Measurements from ENCODE around the gene RAB3C.
"Not testable (repeated sequence)": the region's sequence is repeated elsewhere in the genome, so short reads cannot be mapped to it uniquely, and the experiment has no call there.

Gene RAB3C

DNA sequence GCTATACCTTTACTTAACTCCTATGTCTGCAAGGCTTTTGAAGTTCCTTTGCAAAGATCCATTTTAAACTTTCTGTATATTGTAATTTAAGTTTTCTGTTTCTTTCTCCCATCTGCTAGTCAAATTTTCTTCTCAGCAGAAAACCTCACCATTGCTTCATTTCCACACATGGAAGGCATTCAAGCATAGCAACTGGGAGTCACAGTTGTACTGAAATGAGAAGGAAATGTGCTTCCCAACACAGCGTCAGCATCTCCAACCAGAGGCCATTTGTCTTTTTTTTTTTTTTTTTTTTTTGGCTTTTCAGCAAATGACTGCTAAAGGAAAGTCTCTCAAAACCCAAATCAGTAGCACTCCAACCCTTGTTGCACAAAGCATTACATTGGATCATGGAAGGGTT lies 92.5 kb downstream of the RAB3C start:
- no peak for DNase-seq (ENCODE audit: low read depth in 2 of 2)

DNA sequence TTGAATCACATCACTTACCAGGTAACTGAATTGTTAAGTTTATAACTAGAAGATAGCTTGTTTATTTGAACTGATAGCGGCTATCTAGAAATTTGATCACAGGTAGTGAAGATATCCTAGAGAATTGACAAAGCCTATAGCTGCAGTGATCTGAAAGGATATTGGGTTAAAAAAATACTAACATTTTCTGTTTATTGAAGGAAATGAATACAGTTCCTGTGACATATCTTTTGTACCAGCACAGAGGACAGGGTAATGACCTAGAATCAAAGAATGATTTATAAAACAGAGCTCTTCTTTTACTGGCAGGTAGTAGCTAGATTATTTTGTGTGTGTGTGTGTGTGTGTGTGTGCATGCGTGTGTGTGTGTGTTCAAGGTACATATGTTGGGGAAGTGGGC lies 94.8 kb downstream of the RAB3C start:
- no peak for DNase-seq (ENCODE audit: low read depth in 2 of 2)

DNA sequence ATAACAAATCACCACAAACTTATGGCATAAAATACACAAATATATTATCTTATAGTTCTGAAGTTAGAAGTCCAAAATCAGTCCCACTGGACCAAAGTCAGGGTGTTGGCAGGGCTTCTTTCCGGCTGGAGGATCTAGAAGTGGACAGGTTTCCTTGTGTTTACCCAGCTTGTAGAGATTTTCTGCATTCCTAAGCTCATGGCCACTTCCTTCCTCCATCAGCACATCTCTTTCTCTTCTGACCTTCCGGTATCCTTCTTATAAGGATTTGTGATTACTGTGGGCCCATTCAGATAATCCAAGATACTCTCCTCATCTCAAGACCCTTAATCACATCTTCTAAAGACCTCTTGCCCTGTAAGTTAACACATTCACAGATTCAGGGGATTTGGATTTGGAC lies 97.6 kb downstream of the RAB3C start:
- no peak for DNase-seq (ENCODE audit: low read depth in 2 of 2)

DNA sequence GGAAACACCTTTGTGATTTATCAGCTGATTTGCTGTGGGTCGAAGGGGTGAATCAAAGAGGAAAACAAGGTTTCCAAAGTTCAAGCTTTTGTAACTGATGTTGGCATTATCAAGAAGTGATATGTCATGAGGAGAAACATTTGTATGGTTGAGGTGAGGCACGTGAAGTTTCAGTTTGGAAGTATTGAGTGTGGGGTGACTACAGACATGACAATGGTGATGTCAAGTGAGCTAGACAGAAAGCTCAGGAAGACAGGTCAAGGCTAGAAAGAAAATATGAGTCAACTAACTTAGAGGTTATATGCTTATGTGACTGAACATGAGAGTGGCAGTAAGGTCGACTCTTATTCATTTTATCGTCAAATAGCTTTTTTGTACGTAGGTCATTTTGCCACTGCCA lies 99.1 kb downstream of the RAB3C start:
- no peak for DNase-seq (ENCODE audit: low read depth in 2 of 2)

DNA sequence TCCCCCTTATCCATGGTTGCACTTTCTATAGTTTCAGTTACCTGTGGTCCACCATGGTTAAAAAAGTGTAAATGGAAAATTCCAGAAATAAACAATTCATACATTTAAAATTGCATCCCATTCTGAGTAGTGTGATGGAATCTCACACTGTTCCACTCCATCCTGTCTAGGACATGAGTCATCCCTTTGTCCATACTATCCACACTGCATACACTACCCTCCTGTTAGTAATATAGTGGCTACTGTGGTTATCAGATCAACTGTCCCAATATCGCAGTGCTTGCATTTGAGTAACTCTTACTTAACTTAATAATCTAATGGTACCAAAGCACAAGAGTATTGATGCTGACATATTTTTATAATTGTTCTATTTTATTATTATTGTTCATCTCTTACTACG lies 100.7 kb downstream of the RAB3C start:
- no peak for DNase-seq (ENCODE audit: low read depth in 2 of 2)

DNA sequence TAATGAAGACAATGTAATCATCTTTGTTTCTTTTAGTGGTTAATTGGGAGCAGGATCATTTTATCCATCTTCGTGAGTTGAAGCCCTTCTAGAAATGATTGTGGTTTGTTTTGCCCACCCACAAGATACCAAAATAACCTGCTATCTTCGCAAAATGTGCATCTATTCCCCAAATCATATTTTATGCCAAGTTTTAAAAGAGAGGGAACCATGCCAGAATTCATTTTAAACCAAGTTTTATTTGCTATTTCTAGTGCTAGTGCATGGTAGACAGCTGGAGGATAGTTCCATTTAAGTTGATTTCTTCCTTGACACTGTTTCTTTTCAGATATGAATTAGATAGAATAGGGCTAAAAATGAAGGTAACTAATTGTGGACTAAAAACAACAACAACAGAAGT lies 104.2 kb downstream of the RAB3C start:
- DNase-seq (ENCODE audit: low read depth in 2 of 2), result no peak

DNA sequence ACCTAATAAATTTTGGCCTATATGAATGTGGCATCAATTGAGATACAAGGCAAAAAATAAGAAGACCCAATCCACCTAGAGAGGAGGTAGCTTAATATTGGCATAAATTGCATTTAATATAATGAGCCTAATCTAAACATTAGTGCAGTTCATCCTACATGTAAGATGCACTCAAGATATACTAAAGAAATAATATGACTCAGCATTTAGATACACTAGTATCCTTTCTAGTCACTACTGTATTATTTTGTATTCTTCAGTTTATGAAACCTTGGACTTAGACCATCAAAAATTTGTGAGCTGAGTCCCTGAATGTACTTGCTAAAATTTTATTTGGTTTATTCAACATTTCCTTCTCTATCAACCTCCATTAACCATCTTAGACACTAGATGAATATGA lies 104.7 kb downstream of the RAB3C start:
- DNase-seq (ENCODE audit: low read depth in 2 of 2), result no peak

DNA sequence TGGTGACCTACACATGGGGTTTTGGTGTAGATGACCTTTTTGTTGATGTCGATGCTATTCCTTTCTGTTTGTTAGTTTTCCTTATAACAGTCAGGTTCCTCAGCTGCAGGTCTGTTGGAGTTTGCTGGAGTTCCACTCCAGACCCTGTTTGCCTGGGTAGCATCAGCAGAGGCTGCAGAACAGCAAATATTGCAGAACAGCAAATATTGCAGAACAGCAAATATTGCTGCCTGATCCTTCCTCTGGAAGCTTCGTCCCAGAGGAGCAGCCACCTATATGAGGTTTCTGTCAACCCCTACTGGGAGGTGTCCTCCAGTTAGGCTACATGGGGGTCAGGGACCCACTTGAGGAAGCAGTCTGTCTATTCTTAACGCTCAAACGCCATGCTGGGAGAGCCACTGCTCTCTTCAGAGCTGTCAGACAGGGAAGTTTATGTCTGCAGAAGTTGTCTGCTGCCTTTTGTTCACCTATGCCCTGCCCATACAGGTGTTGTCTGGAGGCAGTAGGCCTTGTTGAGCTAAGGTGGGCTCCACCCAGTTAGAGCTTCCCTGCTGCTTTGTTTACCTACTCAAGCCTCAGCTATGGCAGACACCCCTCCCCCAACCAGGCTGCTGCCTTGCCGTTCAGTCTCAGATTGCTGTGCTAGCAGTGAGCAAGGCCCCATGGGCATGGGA lies 116.3 kb downstream of the RAB3C start:
- not testable (repeated sequence) for DNase-seq (ENCODE audit: low read depth in 2 of 2)

DNA sequence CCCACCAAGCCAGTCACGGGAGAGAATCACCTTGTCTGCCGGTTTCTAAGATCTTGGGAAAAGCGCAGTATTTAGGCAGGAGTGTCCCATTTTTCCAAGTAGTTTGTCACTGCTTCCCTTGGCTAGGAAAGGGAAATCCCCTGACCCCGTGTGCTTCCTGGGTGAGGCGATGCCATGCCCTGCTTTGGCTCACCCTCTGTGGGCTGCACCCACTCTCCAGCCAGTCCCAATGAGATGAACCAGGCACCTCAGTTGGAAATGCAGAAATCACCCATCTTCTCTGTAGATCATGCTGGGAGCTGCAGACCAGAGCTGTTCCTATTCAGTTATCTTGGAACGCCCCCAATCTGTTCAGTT lies 116.9 kb downstream of the RAB3C start:
- no peak for DNase-seq (ENCODE audit: low read depth in 2 of 2)

DNA sequence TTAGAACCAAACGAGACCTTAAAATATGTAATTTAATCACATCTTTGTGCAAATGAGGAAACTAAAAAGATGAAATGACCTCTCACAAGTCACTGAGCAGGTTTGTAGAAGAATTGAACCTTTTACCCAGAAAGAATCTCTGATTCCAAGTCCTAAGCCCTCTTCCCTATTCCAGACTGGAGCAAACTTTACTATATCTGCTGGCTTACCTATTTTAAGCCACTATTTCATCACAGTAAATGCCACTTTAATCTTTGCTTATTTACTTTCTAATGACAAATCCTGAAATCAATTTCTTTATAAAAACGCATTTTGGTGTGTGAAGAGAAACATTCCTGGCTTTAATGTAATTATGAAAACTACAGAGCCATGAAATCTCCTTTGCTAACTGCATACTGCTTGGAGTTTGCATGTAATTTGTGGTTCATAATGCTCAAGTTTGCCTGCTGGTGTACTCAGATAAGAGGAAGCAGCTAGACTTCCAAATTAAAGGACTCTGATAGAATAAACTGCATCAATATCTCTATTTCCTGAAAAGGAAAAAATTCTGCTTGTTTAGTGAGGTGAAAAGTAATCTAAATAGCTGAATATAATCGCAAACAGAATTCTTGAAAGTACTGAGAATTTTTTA lies 121.2 kb downstream of the RAB3C start:
- DNase-seq (ENCODE audit: low read depth in 2 of 2), result no peak

DNA sequence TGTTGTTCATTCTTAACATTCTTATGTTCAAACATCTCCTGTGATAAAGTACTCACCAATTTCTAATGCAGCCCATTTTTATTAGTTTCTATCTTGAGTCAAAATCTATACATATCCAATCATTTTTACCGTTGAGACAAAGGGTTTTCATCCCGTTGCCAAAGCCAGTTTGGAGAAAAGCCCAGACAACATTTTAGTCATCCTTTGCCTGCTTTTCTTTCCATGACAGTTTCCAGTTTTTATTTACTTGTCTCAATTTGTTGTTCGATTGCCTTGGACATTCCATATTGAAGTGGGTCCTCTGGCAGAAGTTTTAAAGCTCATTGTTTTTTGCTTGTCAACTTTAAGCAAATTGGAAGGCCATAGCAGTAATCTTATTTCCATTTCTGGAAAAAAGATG lies 123.9 kb downstream of the RAB3C start:
- DNase-seq (ENCODE audit: low read depth in 2 of 2), result no peak

DNA sequence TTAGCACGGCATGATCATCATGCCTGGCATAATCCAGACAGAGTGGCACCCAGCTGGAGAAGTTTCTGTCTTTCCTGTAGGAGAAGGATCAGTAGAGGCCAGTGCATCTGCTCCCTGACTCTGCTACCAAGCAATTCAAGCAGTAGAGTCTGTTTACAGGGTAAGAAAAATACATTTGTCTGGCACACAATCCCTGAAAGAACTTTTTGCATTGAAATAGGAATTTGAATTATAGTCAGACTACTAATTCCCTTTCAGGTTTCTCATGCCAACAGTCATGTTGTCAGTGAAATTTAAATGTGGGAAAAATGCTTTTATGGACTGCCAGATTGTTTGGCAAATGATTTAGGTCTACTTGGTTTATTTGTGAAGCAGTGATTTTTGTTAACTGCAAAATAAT lies 125.6 kb downstream of the RAB3C start:
- DNase-seq (ENCODE audit: low read depth in 2 of 2), result no peak

DNA sequence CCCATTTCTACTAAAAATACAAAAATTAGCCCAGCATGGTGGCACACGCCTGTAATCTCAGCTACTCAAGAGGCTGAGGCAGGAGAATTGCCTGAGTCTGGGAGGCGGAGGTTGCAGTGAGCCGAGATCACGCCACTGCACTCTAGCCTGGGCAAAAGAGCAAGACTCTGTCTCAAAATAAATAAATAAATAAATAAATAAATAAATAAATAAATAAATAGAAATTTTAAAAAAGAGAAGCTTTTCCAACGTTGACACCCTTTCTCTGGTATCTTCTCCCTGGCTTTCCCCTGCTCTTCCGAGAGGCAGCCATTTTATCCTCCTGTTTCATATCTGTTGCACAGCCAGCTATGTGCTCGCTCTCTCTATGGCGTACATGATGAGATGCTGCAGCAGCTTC lies 127.5 kb downstream of the RAB3C start:
- not testable (repeated sequence) for DNase-seq (ENCODE audit: low read depth in 2 of 2)

DNA sequence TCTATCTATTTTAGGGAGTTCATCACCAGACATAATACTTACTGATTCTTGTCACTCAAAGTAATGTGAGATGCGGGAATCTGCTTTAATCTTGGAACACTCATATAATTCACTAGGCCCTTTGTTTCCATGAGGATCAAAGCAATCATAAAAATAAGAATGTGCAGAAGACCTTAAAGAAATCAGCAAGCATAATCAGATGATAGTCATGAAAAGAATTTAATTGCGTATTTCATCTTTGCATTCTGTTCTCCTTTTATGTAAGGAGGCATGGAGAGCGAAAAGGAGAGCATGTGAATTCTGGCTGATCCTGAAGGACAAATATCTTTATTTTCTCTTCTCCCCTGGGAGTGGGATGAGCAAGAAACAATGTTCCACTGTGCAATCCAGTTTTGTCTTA lies 128.0 kb downstream of the RAB3C start:
- DNase-seq (ENCODE audit: low read depth in 2 of 2), result no peak

DNA sequence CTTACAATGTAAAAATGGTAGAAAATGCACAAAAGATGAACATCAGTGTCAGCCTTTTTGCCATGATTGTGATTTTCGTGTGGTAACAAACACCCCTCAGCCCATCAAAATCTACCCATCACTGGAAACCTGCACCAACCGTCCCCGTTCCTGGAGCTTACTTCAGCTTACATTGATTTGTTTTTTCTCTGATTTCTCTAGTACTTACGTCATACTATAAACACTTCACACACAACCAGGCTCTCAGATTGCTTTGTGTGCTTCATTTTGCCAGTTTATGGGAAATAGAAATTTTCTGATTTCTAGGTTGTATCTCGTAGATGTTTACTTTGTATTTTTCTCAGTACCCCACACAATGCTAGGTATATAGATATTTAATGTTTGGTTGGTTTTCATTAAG lies 129.1 kb downstream of the RAB3C start:
- no peak for DNase-seq (ENCODE audit: low read depth in 2 of 2)

DNA sequence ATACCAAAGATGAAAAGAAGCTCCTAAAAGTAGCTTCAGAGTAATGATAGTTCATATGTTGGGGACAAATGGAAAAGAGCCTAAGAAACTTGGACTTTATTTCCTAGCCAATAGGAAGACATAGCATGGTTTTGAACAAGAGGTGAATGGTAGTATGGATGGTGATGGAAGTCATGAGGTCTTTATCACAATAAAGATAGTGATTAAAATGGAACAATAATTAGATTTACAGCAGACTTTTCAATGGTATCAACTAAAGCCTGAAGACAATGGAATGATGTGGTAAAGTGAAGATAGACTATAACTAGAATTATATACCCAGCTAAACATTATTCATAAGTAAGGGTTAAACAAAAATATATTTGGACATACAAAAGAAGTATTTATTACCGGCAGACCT lies 131.2 kb downstream of the RAB3C start:
- no peak for DNase-seq (ENCODE audit: low read depth in 2 of 2)

DNA sequence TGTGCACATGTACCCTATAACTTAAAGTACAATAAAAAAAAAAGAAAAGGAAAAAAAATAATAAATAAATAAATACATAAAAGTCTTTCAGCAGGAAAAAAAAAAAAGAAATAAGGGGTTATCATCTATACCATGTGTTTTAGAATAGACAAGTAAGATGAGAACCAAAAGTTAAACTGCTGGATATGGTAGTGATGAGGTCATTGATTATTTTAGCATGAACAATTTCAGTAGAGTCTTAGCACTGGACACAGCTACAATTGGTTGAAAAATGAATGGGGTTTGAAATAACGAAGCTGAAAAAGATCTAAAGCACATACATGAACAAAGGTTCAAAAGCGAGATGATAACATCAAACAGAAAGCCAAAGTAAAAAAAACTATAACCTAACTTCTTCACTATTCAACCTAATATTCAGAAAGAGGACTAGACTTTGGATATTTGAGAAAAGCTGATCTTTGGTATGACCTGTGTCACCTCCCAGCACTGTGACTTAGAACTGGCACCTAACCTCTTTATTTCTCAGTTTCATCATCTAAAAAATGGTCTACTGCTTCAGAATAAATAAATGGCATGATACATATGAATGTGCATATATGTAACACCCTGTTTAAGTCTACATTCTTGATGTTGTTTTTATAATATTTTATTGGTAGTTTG lies 133.3 kb downstream of the RAB3C start:
- DNase-seq (ENCODE audit: low read depth in 2 of 2), result no peak

DNA sequence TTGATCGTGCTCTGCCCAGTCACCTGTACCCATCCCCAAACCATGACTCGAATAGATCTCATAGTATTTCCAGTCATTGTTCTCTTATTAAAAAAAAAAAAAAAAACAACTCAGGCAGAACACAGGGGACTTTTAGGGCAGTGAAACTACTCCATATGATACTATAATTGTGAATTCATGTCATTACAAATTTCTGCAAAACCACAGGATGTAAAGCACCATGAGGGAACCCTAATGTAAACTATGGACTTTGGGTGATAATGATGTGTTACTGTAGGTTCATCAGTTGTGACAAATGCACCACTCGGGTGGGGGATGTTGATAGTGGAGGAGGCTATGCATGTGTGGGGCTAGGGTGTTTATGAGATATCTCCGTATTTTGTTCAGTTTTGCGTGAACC lies 133.8 kb downstream of the RAB3C start:
- DNase-seq (ENCODE audit: low read depth in 2 of 2), result no peak

DNA sequence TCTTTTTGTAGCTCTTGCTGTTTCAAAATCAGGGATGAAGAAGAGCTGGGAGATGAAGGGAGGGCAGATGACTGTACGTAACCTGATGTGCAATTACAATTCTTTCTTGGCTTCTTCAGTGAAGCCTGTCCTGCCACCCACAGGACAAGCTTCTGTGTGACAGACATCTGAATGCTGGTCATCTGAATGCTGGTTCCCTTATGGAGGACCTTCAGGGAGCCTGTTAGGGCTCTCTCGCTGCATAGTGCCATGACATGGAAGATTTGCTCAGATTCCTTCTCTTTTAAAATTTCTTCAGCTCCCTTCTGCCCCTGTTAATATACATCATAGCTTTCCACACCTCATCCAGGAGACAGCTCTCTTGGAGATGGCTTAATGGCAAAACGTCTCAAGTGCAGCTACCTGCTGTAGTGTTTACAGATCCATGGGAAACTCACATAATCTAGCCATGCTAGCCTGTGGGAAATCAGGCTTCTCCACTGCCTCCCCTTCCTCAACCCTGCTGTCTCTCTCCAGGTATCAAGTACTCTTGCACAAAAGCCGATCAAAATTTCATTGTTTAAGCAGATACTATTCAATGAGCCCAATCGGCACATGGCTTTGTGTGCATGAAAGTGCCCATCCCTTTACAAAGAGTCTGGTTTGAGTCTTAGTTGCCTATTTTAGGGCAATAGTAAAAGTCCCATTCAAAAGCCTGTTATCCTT lies 134.6 kb downstream of the RAB3C start:
- DNase-seq (ENCODE audit: low read depth in 2 of 2), result no peak

DNA sequence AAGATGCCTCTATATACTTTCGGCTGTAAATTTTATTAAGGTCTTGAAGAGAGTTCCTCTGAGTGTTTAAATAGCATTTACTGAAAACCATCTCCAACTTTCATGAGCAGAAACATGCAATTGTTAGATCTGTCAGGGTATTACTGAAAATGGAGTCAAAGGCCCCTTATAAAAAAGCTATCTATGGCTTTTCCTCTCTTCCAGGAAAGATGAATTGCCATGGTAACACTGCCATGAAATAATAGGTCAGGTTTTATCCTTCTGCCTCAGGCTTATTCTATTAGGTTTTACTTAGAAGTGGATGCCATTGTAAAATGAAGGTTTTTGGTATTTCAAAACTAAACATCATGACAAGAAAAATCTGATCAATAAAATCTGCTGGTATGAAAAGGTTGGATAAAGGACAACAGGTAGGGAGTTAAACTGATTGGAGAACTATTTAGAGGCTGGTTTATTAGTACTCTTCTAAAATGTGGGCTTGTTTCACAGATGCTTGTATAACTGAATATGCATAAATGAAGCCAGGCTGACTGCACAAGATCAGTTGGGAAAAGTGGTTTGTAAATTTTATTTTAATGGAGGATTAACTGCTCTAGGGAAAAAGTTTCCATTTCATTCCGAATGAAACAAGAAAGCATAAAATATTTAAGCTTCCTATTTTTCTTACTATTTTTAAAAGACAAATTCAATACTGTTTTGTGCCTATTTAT lies 135.5 kb downstream of the RAB3C start:
- DNase-seq (ENCODE audit: low read depth in 2 of 2), result no peak

DNA sequence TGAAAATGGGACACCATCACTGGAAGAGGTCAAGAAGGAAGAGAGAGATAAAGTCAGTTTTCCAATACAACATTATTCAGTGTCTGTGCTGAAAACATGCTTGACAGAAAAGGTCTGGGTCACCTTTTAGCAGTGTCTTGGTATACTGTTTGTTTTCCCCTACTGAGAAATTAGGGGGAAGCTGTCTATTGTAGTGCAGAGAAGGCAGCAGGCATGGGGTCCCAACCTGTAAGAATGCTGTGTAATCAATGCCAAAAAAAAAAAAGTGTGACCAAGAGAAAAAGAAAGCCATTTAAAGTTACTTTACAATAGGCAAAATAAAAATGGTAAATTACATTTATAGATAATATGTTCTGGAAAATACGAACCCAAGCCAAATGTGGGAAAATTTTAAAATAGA lies 139.3 kb downstream of the RAB3C start:
- no peak for DNase-seq (ENCODE audit: low read depth in 2 of 2)

DNA sequence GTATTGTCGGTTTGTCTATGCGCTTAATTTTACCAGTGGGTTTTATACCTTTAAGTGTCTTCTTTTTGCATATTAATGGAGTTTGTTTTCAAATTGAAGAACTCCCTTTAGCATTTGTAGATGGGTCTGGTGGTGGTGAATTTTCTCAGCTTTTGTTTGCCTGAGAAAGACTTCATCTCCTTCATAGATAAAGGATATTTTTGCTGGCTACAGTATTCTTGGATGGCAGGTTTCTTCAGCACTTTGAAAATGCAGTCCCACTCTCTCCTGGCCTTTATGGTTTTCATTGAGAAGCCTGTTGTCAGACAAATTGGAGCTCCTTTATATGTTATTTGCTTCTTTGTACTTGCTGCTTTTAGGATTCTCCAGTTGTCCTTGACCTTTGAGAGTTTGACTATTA lies 142.1 kb downstream of the RAB3C start:
- DNase-seq (ENCODE audit: low read depth in 2 of 2), result no peak

Measured in stimulated activated CD4-positive, alpha-beta T cell treated with anti-CD3 and anti-CD28 coated beads, Interleukin-15, amount 100 ng/mL, for 48 hours (primary cell).